Measurements from ENCODE around the gene LIPT2.

LIPT2 gene

DNA sequence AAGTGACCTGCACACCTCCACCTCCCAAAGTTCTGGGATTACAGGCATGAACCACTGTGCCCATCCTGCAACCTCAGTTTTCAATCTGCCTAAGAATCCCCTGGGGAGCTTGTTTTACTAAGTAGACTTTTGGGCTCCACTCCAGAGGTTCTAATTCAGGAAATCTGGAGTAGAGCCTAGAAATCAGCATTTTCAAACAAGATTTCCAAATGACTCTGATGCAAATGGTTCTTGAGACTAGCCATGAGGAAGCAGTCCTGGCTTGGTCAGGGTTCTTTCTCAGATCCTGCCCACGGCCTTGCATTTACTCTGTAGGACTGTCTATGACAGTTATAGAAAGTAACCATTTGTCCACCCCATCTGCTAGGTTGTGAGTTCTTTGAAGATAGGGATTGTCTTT lies 24.6 kb downstream of the LIPT2 start:
- no peak overlapping the region for H3K9ac ChIP-seq (ENCODE audit: low read length)
- H3K27me3 ChIP-seq (ENCODE audit: control insufficient read depth, insufficient read depth, low read length): no peaks in the 10 kb centered on the region
- H3K4me1 ChIP-seq (ENCODE audit: control insufficient read depth, insufficient read depth, low read length): no peaks in the 10 kb centered on the region
- H3K4me3 ChIP-seq (ENCODE audit: low read length): no peak overlapping the region
- H3K27ac ChIP-seq (ENCODE audit: low read depth, low read length): no peak overlapping the region
- H3K36me3 ChIP-seq (ENCODE audit: control insufficient read depth, insufficient read depth, low read length): no peaks in the 10 kb centered on the region

DNA sequence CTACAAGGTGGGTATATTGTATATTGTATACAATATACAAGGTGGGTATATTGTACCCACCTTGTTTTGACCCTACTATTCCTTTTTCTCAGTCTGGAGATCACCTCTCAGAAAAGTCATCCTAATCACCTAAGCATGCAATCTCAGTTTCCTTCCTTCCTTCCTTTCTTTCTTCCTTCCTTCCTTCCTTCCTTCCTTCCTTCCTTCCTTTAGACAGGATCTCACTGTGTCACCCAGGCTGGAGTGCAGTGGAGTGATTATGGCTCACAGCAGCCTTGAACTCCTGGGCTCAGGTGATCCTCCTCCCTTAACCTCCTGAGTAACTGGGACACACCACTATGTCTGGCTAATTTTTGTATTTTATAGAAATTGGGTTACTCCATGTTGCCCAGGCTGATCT lies 25.0 kb downstream of the LIPT2 start:
- H3K9ac ChIP-seq (ENCODE audit: low read length): no peak overlapping the region
- no peaks in the 10 kb centered on the region for H3K27me3 ChIP-seq (ENCODE audit: control insufficient read depth, insufficient read depth, low read length)
- H3K27ac ChIP-seq (ENCODE audit: low read depth, low read length): no peak overlapping the region
- no peaks in the 10 kb centered on the region for H3K36me3 ChIP-seq (ENCODE audit: control insufficient read depth, insufficient read depth, low read length)
- H3K4me3 ChIP-seq (ENCODE audit: low read length): no peak overlapping the region
- H3K4me1 ChIP-seq (ENCODE audit: control insufficient read depth, insufficient read depth, low read length): no peaks in the 10 kb centered on the region

DNA sequence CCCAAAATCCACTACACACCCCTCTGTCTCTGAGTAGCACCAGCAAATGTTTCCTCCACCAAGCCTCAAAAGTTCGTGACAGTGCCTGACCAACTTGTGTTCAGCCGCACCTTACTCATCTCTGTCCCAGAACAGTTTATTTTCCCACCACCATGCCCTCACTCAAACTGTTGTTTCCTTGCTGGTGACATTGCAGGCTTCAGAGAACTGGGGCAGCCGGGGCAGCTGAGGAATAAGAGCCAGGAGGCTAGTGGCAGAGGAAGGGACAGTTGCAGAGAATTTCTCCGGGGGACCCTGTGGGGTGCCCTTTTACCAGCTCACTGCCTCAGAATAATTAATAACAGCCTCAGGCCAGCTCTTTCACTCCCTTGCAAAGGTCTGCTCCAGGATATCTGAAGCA lies 25.5 kb downstream of the LIPT2 start:
- Histone ChIP-seq H3K27me3 (ENCODE audit: control insufficient read depth, insufficient read depth, low read length) (no peaks in the 10 kb centered on the region), H3K36me3 (ENCODE audit: control insufficient read depth, insufficient read depth, low read length) (no peaks in the 10 kb centered on the region), H3K9ac (ENCODE audit: low read length) (no peak overlapping the region), H3K4me3 (ENCODE audit: low read length) (no peak overlapping the region), H3K27ac (ENCODE audit: low read depth, low read length) (no peak overlapping the region), H3K4me1 (ENCODE audit: control insufficient read depth, insufficient read depth, low read length) (no peaks in the 10 kb centered on the region)

- no peaks in the 10 kb centered on the region for H3K27me3 ChIP-seq (ENCODE audit: control insufficient read depth, insufficient read depth, low read length)
These were observed 26.3 kb downstream of the LIPT2 start, which contains the start of gene KCNE3 for GRCh38 chr11:74466916-74467885. TSS of gene KCNE3 (minus strand) at chr11:74467549. CDS start at chr11:74457563, 9,986 bp downstream.

DNA sequence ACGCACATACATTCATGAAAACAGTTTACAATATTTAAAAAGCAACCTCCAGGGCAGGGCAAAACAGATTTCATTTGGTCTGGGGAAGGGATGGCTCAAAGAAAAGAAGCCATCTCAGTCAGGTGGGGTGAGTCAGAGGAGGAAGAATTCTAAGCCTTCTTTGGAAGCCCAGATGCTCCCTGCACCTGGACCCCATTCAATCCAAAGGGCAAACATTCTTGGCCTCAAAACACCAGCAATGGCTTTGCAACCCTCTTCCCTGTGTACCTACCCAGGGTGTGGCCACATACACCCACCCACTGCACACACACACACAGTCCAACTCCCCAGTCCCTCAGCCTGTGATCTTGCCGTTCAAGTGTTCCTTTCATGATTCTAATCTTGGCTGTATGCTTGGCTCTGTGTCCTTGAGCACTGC lies 28.2 kb downstream of the LIPT2 start:
- H3K4me1 ChIP-seq (ENCODE audit: control insufficient read depth, insufficient read depth, low read length): peaks cover 3% of the 10 kb centered on the region
- no peaks in the 10 kb centered on the region for H3K36me3 ChIP-seq (ENCODE audit: control insufficient read depth, insufficient read depth, low read length)
- no peak overlapping the region for H3K9ac ChIP-seq (ENCODE audit: low read length)
- H3K27ac ChIP-seq (ENCODE audit: low read depth, low read length): no peak overlapping the region
- no peaks in the 10 kb centered on the region for H3K27me3 ChIP-seq (ENCODE audit: control insufficient read depth, insufficient read depth, low read length)
- no peak overlapping the region for H3K4me3 ChIP-seq (ENCODE audit: low read length)

More at GRCh38 chr11:74466916-74467885, 26.3 kb downstream of the LIPT2 start, which contains the start of gene KCNE3:
- H3K36me3 ChIP-seq (ENCODE audit: control insufficient read depth, insufficient read depth, low read length): no peaks in the 10 kb centered on the region
- H3K27ac ChIP-seq (ENCODE audit: low read depth, low read length): no peak within 1 kb of the TSS
- peak within 1 kb of the TSS; percentile 58 for H3K4me3 ChIP-seq (ENCODE audit: low read length)
- H3K9ac ChIP-seq (ENCODE audit: low read length): peak within 1 kb of the TSS; percentile 26
- H3K4me1 ChIP-seq (ENCODE audit: control insufficient read depth, insufficient read depth, low read length): no peaks in the 10 kb centered on the region

DNA sequence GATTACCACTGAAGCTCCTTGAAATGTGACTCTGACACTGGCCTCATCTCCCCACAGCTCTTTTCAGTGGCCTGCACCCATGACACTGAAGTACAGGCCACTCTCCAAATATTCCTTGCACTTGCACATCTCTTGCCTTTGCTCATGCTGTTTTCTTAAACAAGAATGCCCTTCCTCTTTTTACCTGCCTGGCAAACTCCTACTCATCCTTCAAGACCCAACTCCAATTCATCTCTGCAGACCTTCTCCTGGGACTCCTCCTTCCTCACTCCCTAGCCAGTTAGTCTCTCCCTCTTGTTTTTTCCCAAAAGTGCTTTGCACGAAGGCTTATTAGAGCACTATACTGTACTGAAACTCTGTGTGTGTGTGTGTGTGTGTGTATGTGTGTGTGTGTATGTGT lies 28.8 kb downstream of the LIPT2 start:
- Histone ChIP-seq H3K9ac (ENCODE audit: low read length) (no peak overlapping the region), H3K4me3 (ENCODE audit: low read length) (no peak overlapping the region), H3K36me3 (ENCODE audit: control insufficient read depth, insufficient read depth, low read length) (no peaks in the 10 kb centered on the region), H3K27ac (ENCODE audit: low read depth, low read length) (no peak overlapping the region), H3K4me1 (ENCODE audit: control insufficient read depth, insufficient read depth, low read length) (peaks cover 4% of the 10 kb centered on the region), H3K27me3 (ENCODE audit: control insufficient read depth, insufficient read depth, low read length) (no peaks in the 10 kb centered on the region)

GRCh38 chr11:74463216-74463615 lies 30.3 kb downstream of the LIPT2 start:
- Histone ChIP-seq H3K4me3 (ENCODE audit: low read length) (no peak overlapping the region), H3K9ac (ENCODE audit: low read length) (no peak overlapping the region), H3K27ac (ENCODE audit: low read depth, low read length) (no peak overlapping the region), H3K4me1 (ENCODE audit: control insufficient read depth, insufficient read depth, low read length) (peaks cover 4% of the 10 kb centered on the region), H3K27me3 (ENCODE audit: control insufficient read depth, insufficient read depth, low read length) (no peaks in the 10 kb centered on the region), H3K36me3 (ENCODE audit: control insufficient read depth, insufficient read depth, low read length) (peaks cover 1% of the 10 kb centered on the region)

DNA sequence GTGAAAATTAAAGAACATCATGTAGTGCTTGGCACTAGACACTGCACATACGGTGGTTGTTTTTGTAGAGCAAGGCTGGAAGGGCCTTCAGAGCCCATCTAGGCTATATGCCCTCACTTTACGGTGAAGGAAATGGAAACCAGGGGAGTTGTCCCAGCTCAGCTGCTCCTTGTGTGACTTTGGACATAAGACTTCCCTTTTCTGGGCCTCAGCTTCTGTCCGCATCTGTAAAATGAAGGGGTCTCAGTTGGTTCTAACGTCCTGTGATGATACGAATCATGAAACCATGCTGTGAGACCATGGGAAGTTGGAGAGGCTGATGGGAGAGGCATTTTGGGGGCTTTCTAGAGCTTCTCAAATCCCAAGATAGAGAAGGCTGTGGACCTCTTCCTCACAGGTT lies 30.9 kb downstream of the LIPT2 start:
- peaks cover 4% of the 10 kb centered on the region for H3K4me1 ChIP-seq (ENCODE audit: control insufficient read depth, insufficient read depth, low read length)
- H3K27me3 ChIP-seq (ENCODE audit: control insufficient read depth, insufficient read depth, low read length): no peaks in the 10 kb centered on the region
- peaks cover 2% of the 10 kb centered on the region for H3K36me3 ChIP-seq (ENCODE audit: control insufficient read depth, insufficient read depth, low read length)
- H3K9ac ChIP-seq (ENCODE audit: low read length): no peak overlapping the region
- no peak overlapping the region for H3K27ac ChIP-seq (ENCODE audit: low read depth, low read length)
- no peak overlapping the region for H3K4me3 ChIP-seq (ENCODE audit: low read length)

DNA sequence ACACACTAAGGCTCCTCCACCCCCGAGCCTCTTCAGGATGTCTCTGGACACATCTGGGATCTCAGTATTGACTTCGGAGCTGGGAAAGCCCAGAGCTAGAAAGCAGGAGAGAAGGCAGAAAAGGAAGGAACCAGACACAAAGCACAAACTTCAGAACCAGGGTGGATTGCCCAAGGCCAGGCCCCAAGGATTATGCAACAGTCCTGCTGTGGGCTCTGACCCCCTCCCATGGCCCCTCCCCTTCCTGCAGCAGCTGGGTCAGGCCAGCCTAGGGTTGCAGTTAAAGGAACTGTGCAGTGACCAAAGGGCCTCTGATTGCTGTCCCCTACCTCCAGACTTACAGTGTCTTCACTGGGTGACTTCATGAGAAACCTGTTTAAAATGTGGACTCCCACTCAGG lies 31.5 kb downstream of the LIPT2 start:
- Histone ChIP-seq H3K36me3 (ENCODE audit: control insufficient read depth, insufficient read depth, low read length) (peaks cover 2% of the 10 kb centered on the region), H3K27ac (ENCODE audit: low read depth, low read length) (peak overlapping the region; percentile 21), H3K4me3 (ENCODE audit: low read length) (no peak overlapping the region), H3K4me1 (ENCODE audit: control insufficient read depth, insufficient read depth, low read length) (peaks cover 4% of the 10 kb centered on the region), H3K9ac (ENCODE audit: low read length) (no peak overlapping the region), H3K27me3 (ENCODE audit: control insufficient read depth, insufficient read depth, low read length) (no peaks in the 10 kb centered on the region)

GRCh38 chr11:74460481-74461154 lies 32.9 kb downstream of the LIPT2 start:
- Histone ChIP-seq H3K27me3 (ENCODE audit: control insufficient read depth, insufficient read depth, low read length) (no peaks in the 10 kb centered on the region), H3K9ac (ENCODE audit: low read length) (no peak overlapping the region), H3K36me3 (ENCODE audit: control insufficient read depth, insufficient read depth, low read length) (peaks cover 2% of the 10 kb centered on the region), H3K27ac (ENCODE audit: low read depth, low read length) (no peak overlapping the region), H3K4me3 (ENCODE audit: low read length) (no peak overlapping the region), H3K4me1 (ENCODE audit: control insufficient read depth, insufficient read depth, low read length) (peaks cover 4% of the 10 kb centered on the region)

- Histone ChIP-seq H3K27ac (ENCODE audit: low read depth, low read length) (no peak overlapping the region), H3K36me3 (ENCODE audit: control insufficient read depth, insufficient read depth, low read length) (peaks cover 2% of the 10 kb centered on the region), H3K27me3 (ENCODE audit: control insufficient read depth, insufficient read depth, low read length) (no peaks in the 10 kb centered on the region), H3K4me1 (ENCODE audit: control insufficient read depth, insufficient read depth, low read length) (peaks cover 4% of the 10 kb centered on the region), H3K9ac (ENCODE audit: low read length) (no peak overlapping the region), H3K4me3 (ENCODE audit: low read length) (no peak overlapping the region)
These were observed 33.5 kb downstream of the LIPT2 start for GRCh38 chr11:74460065-74460464.

DNA sequence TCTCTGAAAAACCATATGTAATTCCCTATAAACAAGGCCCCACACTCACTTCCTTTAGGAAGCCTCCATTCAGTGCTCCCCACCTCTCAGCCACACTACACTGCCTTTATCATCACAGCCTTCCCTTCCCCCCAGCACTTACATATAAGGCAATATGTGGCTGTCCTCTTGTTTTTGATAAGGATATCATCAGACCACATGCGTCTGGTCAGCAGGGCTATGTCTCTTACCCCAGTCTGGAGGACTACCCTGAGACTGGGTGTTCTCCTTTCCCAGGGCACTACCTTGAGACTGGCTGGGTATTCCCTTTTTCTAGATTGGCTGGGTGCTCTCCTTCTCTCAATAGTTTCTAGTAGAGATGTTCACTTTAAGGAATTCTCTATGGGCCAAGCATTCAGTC lies 33.9 kb downstream of the LIPT2 start:
- no peak overlapping the region for H3K27ac ChIP-seq (ENCODE audit: low read depth, low read length)
- no peak overlapping the region for H3K9ac ChIP-seq (ENCODE audit: low read length)
- no peaks in the 10 kb centered on the region for H3K27me3 ChIP-seq (ENCODE audit: control insufficient read depth, insufficient read depth, low read length)
- H3K4me3 ChIP-seq (ENCODE audit: low read length): no peak overlapping the region
- H3K36me3 ChIP-seq (ENCODE audit: control insufficient read depth, insufficient read depth, low read length): peaks cover 2% of the 10 kb centered on the region
- H3K4me1 ChIP-seq (ENCODE audit: control insufficient read depth, insufficient read depth, low read length): peaks cover 4% of the 10 kb centered on the region
